HepG2 (cell line): ENCODE measurements around the gene TPST1. TPM values are rescaled to one million over a fixed set of nuclear protein-coding genes. Genes with fewer than 3 reads are reported as not detected.

ENCODE experiments used
- ATAD3A ChIP-seq: sonication (generic); formaldehyde crosslinking; IDR thresholded peaks from 2 replicates; pipeline ENCODE4 v1.4.0; 2020; ENCODE audit warnings: missing genetic modification reagents
- CHD4 ChIP-seq: fragments of 200-600 bp; sonication (generic); IDR thresholded peaks from 2 replicates; pipeline ENCODE4 v1.7.0; 2017; ENCODE audit warnings: mild to moderate bottlenecking, low read length, borderline replicate concordance
- DMAP1 ChIP-seq: IDR thresholded peaks from 2 replicates; pipeline ENCODE4 v1.6.1; 2016
- EP300 ChIP-seq, 3 experiments: sonication (generic) in 1 of 3; formaldehyde crosslinking in 1 of 3; IDR thresholded peaks; 2 replicates each; pipeline versions ENCODE4 v1.5.1 to v1.6.1; 2011 to 2020; ENCODE audit warnings: low read depth in 2 of 3, low read length in 2 of 3, borderline replicate concordance in 1 of 3, improper control_type of control experiment in 1 of 3, mild to moderate bottlenecking in 1 of 3, missing genetic modification reagents in 1 of 3, moderate library complexity in 1 of 3
- HDAC1 ChIP-seq: sonication (generic); formaldehyde crosslinking; IDR thresholded peaks from 2 replicates; pipeline ENCODE4 v1.5.1; 2020; ENCODE audit warnings: mild to moderate bottlenecking, missing genetic modification reagents
- ISX ChIP-seq: sonication (generic); formaldehyde crosslinking; conservative IDR thresholded peaks from 2 replicates; pipeline ENCODE4 v1.5.0; 2020; ENCODE audit warnings: missing genetic modification reagents
- MED13 ChIP-seq: sonication (generic); formaldehyde crosslinking; IDR thresholded peaks from 2 replicates; pipeline ENCODE4 v1.5.0; 2020; ENCODE audit warnings: missing genetic modification reagents
- MTA1 ChIP-seq: sonication (generic); formaldehyde crosslinking; IDR thresholded peaks from 2 replicates; pipeline ENCODE4 v1.4.0; 2020; ENCODE audit warnings: missing genetic modification reagents, mild to moderate bottlenecking, borderline replicate concordance
- NCOA1 ChIP-seq: sonication (generic); formaldehyde crosslinking; IDR thresholded peaks from 2 replicates; pipeline ENCODE4 v1.9.0; 2021; ENCODE audit warnings: missing genetic modification reagents
- NFYB ChIP-seq: sonication (generic); formaldehyde crosslinking; IDR thresholded peaks from 2 replicates; pipeline ENCODE4 v1.4.0; 2020; ENCODE audit warnings: missing genetic modification reagents
- PAX8 ChIP-seq: sonication (generic); formaldehyde crosslinking; IDR thresholded peaks from 2 replicates; pipeline ENCODE4 v1.8.0; 2022; ENCODE audit warnings: mild to moderate bottlenecking, missing genetic modification reagents, borderline replicate concordance
- RORA ChIP-seq: sonication (generic); formaldehyde crosslinking; IDR thresholded peaks from 2 replicates; pipeline ENCODE4 v1.5.0; 2020; ENCODE audit warnings: mild to moderate bottlenecking, missing genetic modification reagents, moderate library complexity
- SKI ChIP-seq: fragments of 450-650 bp; IDR thresholded peaks from one replicate; pipeline ENCODE4 v1.6.1; 2018; ENCODE audit warnings: mild to moderate bottlenecking; ENCODE audit not compliant: partially characterized antibody
- ZFP62 ChIP-seq: sonication (generic); formaldehyde crosslinking; IDR thresholded peaks from 2 replicates; pipeline ENCODE4 v1.4.0; 2020; ENCODE audit warnings: missing genetic modification reagents
- ZNF253 ChIP-seq: sonication (generic); formaldehyde crosslinking; IDR thresholded peaks from 2 replicates; pipeline ENCODE4 v1.8.0; 2022; ENCODE audit warnings: mild to moderate bottlenecking, missing genetic modification reagents, borderline replicate concordance
- ZNF264 ChIP-seq: sonication (generic); formaldehyde crosslinking; IDR thresholded peaks from 2 replicates; pipeline ENCODE4 v1.4.0; 2020; ENCODE audit warnings: missing genetic modification reagents
- ZNF678 ChIP-seq: sonication (generic); formaldehyde crosslinking; IDR thresholded peaks from 2 replicates; pipeline ENCODE4 v1.4.0; 2020; ENCODE audit warnings: mild to moderate bottlenecking, missing genetic modification reagents
- ZNF737 ChIP-seq: sonication (generic); formaldehyde crosslinking; IDR thresholded peaks from 2 replicates; pipeline ENCODE4 v1.5.0; 2020; ENCODE audit warnings: missing genetic modification reagents, mild to moderate bottlenecking, borderline replicate concordance
- ZNF761 ChIP-seq: sonication (generic); formaldehyde crosslinking; conservative IDR thresholded peaks from 2 replicates; pipeline ENCODE4 v1.4.0; 2020; ENCODE audit warnings: mild to moderate bottlenecking, missing genetic modification reagents
- ZSCAN20 ChIP-seq: sonication (generic); formaldehyde crosslinking; IDR thresholded peaks from 2 replicates; pipeline ENCODE4 v1.4.0; 2020; ENCODE audit warnings: missing genetic modification reagents, mild to moderate bottlenecking, borderline replicate concordance
- polyA plus RNA-seq, 8 experiments: library from polyadenylated mRNA; depleted of rRNA in 3 of 8; stranded (reverse) in 7 of 8; unstranded in 1 of 8; fragments of >200 nt; fragmentation: Illumina TruSeq in 4 of 8; extraction: Trizol in 4 of 8; gene quantifications; 2 replicates each; pipeline versions ENCODE4 v1.2.1 to v1.2.3, GENCODE V29; 2011 to 2016; ENCODE audit warnings: low read depth in 4 of 8, missing spikeins in 1 of 8, mixed read lengths in 1 of 8; ENCODE audit not compliant: insufficient read depth in 1 of 8
- total RNA-seq, 5 experiments: library from RNA; depleted of rRNA; stranded (reverse); fragments of >200 nt; fragmentation: Illumina TruSeq; extraction: Trizol; gene quantifications; 2 replicates each; pipeline ENCODE4 v1.2.3, GENCODE V29; 2016; ENCODE audit warnings: low read depth in 1 of 5
- TF ChIP-seq, protein P1 (sequence below): sonication (generic); formaldehyde crosslinking; IDR thresholded peaks from 2 replicates; pipeline ENCODE4 v1.5.0; 2020; ENCODE audit warnings: mild to moderate bottlenecking, low read depth, missing genetic modification reagents, borderline replicate concordance
- TF ChIP-seq, protein P2 (sequence below): sonication (generic); formaldehyde crosslinking; IDR thresholded peaks from 2 replicates; pipeline ENCODE4 v1.8.0; 2022; ENCODE audit warnings: mild to moderate bottlenecking, missing genetic modification reagents, moderate library complexity
- TF ChIP-seq, protein P3 (sequence below): IDR thresholded peaks from 2 replicates; pipeline ENCODE4 v1.6.1; 2016; ENCODE audit warnings: missing compliant biosample characterization, missing genetic modification reagents, borderline replicate concordance
- TF ChIP-seq, protein P4 (sequence below): IDR thresholded peaks from 2 replicates; pipeline ENCODE4 v1.6.1; 2016; ENCODE audit warnings: low read depth, control low read depth
- TF ChIP-seq, protein P5 (sequence below): sonication (generic); formaldehyde crosslinking; IDR thresholded peaks from 2 replicates; pipeline ENCODE4 v1.4.0; 2020; ENCODE audit warnings: missing genetic modification reagents

The TPST1 gene
- total and polyA plus RNA-seq, 2 of the 13 experiments (the other 11 are each of a cell fraction or from before 2014, with no cell fraction given), result 24.3 to 34.1 TPM

DNA sequence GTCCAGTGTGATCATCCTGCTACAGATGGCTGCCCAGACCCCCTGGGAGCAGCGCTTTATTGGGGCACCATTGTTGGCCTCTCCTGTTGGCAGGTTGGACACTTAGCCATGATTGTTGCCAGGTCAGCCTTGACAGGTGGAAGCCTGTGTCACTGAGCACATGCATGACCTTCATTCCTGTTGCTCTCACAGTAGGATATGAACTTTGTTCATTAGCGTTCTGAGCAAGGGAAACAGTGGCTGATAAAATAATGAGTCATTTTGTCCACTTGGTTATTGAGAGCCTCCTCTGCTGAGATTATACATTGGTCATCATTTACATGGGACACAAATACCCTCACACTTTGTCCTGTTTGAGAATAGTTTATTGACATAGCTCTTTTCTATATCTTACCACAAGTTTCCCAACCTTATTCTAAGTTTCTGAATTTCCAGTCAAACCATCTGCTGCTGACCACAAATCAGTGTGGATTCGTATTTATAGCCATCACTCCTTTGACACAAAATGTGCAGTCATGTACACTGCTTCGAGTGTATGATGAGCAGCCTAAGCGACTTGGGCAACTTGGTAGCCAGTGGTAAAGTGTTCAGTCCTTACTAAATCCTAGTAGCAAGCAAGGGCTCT lies 102.6 kb downstream of the TPST1 start (continued):
- TF ChIP-seq ATAD3A (no peak), MED13 (CRISPR knock-in tag) (no peak), ZNF761 (CRISPR knock-in tag) (no peak; the same call in 1 of the 2 replicates), RORA (CRISPR knock-in tag) (no peak), ISX (CRISPR knock-in tag) (no peak), DMAP1 (0 out of 2 replicates have a peak, but pooled peaks have one; percentile 48), EP300 (IDR thresholded peaks at IDR 0.05; ENCODE audit: low read depth in 2 of 2, low read length in 2 of 2) (peak in 1 of 2 experiments; percentile 82; a peak in 2 of 4 replicates), EP300 (CRISPR knock-in tag; IDR thresholded peaks at IDR 0.05; ENCODE audit: borderline replicate concordance) (peak; percentile 71), NFYB (CRISPR knock-in tag) (no peak), ZSCAN20 (CRISPR knock-in tag) (no peak), MTA1 (no peak), CHD4 (no peak), NCOA1 (CRISPR knock-in tag) (no peak), ZNF737 (CRISPR knock-in tag) (no peak), ZNF253 (CRISPR knock-in tag) (no peak), ZNF264 (no peak), SKI (no peak), PAX8 (CRISPR knock-in tag) (no peak), ZNF678 (CRISPR knock-in tag) (no peak), ZFP62 (CRISPR knock-in tag) (no peak), HDAC1 (no peak)
- TF ChIP-seq, protein P1, sequence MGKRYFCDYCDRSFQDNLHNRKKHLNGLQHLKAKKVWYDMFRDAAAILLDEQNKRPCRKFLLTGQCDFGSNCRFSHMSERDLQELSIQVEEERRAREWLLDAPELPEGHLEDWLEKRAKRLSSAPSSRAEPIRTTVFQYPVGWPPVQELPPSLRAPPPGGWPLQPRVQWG (CRISPR knock-in tag), result no peak
- TF ChIP-seq, protein P2, sequence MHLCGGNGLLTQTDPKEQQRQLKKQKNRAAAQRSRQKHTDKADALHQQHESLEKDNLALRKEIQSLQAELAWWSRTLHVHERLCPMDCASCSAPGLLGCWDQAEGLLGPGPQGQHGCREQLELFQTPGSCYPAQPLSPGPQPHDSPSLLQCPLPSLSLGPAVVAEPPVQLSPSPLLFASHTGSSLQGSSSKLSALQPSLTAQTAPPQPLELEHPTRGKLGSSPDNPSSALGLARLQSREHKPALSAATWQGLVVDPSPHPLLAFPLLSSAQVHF, result no peak
- TF ChIP-seq, protein P3, sequence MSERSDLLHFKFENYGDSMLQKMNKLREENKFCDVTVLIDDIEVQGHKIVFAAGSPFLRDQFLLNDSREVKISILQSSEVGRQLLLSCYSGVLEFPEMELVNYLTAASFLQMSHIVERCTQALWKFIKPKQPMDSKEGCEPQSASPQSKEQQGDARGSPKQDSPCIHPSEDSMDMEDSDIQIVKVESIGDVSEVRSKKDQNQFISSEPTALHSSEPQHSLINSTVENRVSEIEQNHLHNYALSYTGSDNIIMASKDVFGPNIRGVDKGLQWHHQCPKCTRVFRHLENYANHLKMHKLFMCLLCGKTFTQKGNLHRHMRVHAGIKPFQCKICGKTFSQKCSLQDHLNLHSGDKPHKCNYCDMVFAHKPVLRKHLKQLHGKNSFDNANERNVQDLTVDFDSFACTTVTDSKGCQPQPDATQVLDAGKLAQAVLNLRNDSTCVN (CRISPR knock-in tag), result no peak
- TF ChIP-seq, protein P4, sequence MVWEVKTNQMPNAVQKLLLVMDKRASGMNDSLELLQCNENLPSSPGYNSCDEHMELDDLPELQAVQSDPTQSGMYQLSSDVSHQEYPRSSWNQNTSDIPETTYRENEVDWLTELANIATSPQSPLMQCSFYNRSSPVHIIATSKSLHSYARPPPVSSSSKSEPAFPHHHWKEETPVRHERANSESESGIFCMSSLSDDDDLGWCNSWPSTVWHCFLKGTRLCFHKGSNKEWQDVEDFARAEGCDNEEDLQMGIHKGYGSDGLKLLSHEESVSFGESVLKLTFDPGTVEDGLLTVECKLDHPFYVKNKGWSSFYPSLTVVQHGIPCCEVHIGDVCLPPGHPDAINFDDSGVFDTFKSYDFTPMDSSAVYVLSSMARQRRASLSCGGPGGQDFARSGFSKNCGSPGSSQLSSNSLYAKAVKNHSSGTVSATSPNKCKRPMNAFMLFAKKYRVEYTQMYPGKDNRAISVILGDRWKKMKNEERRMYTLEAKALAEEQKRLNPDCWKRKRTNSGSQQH, result no peak
- TF ChIP-seq, protein P5, sequence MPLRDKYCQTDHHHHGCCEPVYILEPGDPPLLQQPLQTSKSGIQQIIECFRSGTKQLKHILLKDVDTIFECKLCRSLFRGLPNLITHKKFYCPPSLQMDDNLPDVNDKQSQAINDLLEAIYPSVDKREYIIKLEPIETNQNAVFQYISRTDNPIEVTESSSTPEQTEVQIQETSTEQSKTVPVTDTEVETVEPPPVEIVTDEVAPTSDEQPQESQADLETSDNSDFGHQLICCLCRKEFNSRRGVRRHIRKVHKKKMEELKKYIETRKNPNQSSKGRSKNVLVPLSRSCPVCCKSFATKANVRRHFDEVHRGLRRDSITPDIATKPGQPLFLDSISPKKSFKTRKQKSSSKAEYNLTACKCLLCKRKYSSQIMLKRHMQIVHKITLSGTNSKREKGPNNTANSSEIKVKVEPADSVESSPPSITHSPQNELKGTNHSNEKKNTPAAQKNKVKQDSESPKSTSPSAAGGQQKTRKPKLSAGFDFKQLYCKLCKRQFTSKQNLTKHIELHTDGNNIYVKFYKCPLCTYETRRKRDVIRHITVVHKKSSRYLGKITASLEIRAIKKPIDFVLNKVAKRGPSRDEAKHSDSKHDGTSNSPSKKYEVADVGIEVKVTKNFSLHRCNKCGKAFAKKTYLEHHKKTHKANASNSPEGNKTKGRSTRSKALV (CRISPR knock-in tag), result no peak
